GM21423 (cell line): Measurements from ENCODE around the gene SMPD2.
A peak's percentile ranks its signal among the peaks of the same experiment; 100 is the strongest.

Experiments used
- ATAC-seq: cut with Tn5 transposase; IDR thresholded peaks from one replicate; pipeline ENCODE4 v1.9.1; 2021; ENCODE audit warnings: mild to moderate bottlenecking, moderate library complexity; ENCODE audit not compliant: unreplicated experiment

SMPD2 gene

DNA sequence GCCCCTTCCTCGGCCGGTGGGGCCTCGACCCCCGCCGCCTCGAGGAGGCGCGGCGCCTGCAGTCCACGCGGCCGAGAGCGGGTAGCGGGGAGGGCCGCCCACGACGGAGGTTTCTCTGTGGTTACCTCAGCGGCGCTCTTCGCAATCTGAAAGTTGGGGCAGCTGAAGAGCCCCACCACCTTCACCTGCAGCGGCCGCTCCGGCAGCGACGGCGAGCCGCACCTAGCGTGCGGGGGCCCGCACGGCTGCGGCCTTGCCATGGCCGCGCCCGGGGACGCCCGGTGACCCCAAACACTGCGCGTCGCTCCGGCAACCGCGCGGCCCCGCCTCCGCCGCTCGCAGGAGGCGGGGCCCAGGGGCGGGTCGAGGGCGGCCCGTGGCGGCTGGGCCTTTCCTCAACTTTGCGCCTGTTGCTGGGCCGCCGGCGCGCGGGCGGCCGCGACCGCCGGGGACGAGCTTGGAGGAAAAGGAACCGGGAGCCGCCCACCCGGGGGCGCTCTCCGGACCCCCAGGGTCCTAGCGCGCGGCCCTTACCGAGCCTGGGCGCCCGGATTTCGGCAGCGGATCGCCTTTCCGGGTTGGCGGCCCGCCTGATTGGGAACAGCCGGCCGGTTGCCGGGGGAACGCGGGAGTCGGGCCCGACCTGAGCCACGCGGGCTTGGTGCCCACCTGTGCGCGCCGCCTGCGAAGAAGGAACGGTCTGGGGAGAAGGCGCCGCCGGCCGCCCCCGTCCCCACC is at the start of gene SMPD2, which contains the start of gene PPIL6:
SMPD2 (plus strand) TSS at position 394 of the 738 bp plus-strand sequence. CDS start 398 bp downstream, outside the sequence.
PPIL6 (minus strand) TSS at position 298 of the 738 bp plus-strand sequence; CDS start at position 260, 38 bp downstream.
- peak; percentile 89 for ATAC-seq

DNA sequence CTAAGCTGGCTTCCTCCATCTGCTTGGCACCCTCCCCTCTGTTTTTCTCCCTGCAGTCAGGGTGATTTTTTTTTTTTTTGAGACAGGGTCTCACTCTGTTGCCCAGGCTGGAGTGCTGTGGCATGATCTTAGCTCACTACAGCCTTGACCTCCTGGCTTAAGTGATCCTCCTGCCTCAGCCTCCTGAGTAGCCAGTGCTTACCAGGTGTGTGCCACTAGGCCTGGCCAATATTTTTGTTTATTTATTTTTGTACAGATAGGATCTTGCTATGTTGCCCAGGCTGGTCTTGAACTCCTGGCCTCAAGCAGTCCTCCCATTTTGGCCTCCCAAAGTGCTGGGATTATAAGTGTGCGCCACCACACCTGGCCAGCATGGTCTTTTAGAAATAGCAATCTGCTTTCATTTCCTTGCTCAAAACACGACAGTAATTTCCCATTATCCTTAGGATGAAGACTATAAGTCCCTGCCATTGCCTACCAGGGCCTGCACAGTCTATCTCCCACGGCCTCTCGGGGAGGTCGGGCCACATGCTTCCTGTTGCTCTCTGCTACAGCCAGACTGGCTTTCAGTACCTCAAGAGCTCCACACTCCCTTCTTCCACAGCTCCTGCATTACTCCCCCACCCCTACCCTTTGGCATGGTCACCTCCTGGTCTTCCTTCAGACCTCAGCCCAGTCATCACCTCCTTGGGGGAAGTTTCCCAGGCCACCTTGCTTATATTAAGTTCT is 47.2 kb upstream of the SMPD2 start:
- ATAC-seq, result no peak

DNA sequence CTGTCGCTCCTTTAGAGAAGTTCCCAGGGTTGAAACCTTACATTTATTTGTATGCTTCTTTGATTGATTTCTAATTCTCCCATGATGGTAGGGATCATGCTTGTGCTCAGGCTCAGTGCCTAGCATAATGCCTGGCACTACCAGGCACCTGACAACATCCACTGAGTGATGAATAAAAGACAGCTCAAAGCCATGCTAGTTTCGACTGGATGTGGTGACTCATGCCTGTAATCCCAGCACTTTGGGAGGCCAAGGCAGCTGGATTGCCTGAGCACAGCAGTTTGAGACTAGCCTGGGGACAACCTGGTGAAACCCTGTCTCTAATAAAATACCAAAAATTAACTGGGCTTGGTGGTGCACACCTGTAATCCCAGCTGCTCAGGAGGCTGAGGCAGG is 46.6 kb upstream of the SMPD2 start:
- no peak for ATAC-seq

DNA sequence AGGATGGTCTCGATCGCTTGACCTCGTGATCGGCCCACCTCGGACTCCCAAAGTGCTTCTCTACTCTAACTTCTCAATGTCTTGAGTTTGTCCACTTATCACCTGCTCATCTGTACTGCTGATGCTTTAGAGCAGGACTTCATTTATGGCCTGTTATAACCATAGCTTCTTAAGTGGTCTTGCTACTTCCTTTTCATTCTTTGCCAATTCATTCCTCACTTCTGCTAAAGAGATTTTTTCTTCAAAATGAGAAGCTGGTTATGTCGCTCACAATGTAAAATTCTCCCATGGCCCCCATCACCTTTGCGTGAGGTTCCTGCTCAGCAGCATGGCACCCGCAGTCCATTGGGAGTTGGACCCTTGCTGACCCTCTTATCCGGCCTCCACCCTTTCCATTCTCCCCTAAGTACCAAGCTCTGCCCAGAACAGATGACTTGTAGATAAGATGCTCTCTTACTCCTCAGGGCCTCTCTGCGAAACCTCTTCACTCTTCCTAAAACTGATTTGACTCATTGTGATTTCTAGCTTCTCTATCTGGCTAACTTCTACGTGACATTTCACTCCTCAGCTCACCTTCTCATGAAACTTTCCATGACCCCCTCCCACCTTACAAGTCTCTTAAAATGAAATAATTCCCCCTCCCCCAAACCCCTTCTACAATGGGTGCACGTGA is 44.3 kb upstream of the SMPD2 start:
- no peak for ATAC-seq

DNA sequence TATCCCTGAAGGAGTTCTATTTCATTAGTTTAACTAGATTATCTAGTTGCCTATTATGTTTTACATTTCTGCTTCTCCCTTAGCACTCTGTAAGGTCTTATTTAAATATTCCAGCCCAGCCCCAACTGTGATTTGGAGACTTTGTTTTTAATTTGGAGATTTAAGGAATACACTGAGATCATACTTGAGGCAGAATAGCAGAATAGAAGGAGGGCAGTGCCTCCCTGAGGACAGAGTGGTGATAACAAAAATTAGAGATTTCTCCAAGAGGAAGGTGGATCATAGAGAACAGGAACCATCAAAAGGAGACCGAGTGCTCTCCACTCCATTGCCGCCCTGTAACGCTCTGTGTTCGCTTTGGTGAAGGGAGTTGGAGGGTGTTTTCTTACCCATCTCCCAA is 43.5 kb upstream of the SMPD2 start:
- no peak for ATAC-seq

GRCh38 chr6:109406196-109406595 is 34.3 kb upstream of the SMPD2 start:
- ATAC-seq, result no peak

- no peak for ATAC-seq
Measured at GRCh38 chr6:109411034-109411433, 29.5 kb upstream of the SMPD2 start.

GRCh38 chr6:109417646-109418045 is 22.9 kb upstream of the SMPD2 start:
- no peak for ATAC-seq

DNA sequence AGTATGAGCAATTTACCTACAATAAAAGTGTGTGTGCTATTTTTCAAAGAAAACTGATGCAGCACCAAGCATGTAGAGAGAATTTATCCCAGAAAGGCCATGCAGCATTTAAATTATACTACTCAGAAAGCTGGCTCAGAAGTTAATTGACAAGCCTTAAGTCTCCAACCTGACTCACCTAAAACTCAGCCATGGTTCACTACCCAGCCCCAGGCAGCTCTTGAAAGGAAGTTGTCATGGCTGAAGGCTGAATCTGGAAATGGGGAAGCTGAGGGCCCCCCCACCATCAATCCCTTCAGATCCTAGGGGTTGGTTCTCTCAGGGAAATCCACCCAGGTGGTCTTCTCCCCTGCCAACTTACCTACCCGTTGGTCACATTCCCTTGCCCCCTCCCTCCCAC is 19.8 kb upstream of the SMPD2 start:
- no peak for ATAC-seq

DNA sequence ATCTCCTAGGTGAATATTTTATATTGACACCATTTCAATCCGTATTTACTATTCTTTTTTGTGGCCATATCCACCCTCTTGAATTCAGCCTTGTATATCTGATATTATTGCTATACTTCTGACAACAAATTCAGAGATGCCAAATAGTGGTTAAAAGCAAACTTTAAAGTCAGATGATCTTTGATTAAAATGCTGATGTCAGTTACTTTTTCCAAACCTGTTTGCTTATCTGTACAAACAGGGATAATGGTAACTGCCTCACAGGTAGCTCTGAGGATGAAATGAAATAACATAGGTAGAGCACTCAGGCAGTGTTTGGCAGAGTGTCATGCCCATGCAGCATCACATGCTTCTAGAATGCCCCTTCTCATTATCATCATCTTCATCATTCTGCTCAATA is 19.3 kb upstream of the SMPD2 start:
- no peak for ATAC-seq

DNA sequence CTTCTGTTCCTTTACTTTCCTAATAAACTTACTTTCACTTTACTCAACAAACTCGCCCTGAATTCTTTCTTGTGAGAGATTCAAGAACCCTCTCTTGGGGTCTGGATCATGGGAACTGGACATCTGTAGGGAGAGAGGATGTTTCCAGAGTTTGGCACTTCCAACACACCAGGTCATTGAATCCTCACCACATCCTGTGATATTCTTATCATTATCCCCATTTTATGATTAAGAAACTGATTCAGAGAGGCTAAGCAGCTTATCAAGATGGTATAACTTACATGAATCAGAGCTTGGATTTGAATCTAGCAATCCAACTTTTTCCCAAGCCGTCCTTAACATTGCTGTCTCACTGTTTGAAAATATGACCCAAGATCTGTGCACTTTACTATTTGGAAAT is 15.6 kb upstream of the SMPD2 start:
- no peak for ATAC-seq

DNA sequence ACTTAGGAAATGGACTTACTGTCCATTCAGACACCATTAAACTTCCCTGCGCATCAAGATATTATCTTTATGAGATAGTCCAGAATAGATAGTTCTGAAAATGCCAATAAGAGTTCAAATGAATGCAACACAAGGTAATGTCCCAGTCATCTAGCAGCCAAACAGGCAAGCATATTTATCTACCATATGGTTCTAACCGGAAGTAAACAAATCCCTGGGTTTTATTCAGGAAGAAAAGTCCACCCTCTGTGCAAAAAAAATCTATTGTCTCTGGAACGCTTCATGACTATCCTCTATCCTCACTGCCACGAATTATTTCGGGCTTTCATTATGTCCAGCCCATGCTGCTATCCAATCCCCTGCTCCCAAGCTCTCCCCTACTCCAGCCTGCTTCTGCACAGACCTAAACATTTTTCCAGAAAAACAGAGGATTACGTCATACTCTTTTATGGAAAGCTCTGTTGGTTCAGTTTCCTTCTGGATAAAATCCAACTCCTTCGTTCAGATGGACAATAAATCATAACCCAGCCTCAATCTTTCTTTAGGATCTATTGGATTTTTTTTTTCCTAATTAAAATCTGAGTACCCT is 11.5 kb upstream of the SMPD2 start:
- no peak for ATAC-seq

DNA sequence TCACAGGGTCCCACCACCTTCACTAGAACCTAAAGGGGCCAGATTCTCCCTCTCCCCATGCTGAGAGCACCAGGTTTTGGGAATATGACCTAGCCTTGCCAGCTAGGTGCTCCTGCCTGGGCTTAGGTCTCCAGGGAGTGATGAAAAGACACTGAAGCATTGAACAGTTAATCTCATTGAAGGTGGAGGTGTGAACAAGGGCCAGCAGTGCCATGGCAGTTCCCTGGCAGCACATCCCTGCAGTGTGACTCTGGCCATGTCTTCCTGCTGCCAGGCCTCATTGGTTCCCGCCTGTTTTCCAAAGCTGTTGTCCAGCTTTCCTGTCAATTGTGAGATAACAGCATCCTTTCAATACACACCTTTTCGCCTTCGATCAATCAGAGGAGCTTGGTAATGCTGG is 11.0 kb upstream of the SMPD2 start:
- no peak for ATAC-seq

DNA sequence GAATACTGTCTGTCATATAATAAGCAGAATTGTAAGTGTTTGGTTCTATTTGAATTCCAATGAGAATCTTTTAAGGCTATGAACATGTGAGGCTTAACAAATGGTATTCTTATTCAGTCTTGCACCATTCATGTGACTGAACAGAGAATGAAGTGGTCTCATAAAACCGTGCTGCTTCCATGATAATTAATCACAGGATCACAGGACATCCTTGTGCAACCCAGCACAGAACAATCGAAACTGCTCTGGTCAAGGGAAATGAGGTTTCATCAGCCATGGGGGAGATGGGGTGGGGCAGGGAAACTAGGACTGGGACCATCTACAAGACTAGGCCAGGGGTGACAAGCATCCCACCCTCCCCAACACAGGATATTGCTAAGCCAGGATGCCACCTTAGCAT is 6.1 kb upstream of the SMPD2 start:
- no peak for ATAC-seq

DNA sequence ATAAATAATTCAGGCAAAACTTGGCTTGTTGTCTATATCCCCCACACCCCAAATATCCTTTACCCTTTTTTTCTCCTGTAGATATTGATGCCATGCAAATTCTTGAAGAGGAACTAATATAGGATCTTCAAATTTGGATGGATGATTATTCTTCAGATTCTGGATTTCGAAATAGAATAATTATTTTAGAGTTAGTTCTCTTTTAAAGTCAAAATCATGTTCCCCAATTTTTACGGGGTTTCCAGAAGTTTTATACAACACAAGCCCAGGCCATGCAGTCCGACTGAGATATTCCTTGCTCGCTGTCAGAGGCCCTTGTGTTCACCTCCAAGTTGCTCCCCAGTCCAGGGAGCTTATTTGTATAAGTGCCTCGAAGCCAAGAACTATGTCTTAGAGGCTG is 4.5 kb upstream of the SMPD2 start:
- no peak for ATAC-seq

DNA sequence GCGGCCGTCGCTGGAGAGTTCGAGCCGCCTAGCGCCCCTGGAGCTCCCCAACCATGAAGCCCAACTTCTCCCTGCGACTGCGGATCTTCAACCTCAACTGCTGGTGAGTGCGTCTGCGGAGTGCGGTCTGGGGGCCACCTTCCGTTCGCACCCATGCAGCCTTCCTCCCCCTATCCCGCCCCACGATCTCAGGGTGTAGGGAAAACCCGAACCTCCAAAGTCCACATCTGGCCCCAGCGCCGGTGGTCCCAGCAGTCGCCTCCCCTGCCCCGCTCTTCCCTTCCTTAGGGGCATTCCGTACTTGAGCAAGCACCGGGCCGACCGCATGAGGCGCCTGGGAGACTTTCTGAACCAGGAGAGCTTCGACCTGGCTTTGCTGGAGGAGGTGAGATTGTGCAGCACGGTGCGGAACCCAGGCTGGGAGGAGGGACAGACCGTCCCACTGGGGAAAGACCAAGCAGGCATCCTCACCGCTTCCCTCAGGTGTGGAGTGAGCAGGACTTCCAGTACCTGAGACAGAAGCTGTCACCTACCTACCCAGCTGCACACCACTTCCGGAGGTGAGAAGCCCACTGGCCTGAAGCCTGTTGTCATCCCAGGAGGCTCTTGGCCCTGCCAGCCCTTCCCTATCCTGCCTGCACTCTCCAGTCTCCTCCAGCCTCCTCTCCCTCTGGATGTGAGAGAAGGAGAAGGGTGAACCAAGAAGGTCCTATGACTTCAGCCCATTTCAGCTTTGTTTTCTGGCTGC is 719 bp downstream of the SMPD2 start:
- ATAC-seq, result peak; percentile 8

- ATAC-seq, result no peak
Measured at GRCh38 chr6:109442393-109442924, 1.9 kb downstream of the SMPD2 start.

DNA sequence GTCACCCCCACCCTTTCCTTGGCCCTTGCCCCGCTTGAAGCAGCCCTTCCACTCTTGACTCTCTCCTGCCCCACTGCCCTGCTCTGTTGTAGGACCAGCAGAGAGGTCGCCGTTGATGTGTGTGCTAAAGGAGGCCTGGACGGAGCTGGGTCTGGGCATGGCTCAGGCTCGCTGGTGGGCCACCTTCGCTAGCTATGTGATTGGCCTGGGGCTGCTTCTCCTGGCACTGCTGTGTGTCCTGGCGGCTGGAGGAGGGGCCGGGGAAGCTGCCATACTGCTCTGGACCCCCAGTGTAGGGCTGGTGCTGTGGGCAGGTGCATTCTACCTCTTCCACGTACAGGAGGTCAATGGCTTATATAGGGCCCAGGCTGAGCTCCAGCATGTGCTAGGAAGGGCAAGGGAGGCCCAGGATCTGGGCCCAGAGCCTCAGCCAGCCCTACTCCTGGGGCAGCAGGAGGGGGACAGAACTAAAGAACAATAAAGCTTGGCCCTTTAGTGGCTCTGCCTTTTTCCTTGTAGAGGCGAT is 3.0 kb downstream of the SMPD2 start:
- no peak for ATAC-seq

DNA sequence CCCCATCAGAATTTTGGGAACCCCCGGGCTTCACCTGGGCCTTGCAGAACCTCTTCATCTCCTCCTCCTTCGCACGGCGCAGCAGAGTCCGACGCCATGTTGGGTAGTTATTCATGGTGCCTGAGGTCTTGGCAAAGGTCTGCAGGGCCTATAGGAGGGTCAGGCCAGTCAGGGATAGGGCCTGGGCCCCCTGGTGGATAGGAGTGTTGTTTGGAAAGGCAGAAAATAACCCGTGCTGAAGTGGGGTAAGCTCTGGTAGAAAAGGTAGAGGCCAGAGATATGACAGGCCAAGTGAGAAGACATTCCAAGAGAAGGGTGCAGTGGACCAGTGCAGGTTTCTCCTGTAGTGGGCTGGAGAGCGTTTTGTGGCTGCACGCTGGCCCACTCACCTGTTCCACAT is 4.9 kb downstream of the SMPD2 start:
- ATAC-seq, result no peak

DNA sequence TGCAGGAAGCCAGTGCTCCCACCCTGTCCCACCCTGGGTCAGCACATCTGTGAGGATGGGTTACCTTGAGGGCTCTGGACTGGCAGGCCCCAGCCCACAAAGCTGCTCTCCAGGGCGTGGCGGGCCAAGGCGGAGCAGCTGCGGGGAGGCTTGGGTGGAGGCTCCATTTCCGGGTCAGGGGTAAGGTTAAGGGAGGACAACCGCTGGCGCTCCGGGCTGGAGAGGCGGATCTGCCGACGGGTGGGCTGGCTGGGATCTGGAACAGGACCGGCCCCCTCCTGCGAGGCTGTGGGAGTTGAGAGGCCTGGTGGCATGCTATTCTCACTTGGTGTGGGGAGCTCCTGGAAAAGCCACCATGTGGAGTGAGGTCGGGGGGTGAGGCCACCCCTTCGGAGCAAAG is 5.5 kb downstream of the SMPD2 start:
- no peak for ATAC-seq
